SK-N-SH (cell line): ENCODE data around the gene RBMY1B. TPM values are rescaled to one million over a fixed set of nuclear protein-coding genes. Genes with fewer than 3 reads are reported as not detected.
"Not testable (repeated sequence)": the region's sequence is repeated elsewhere in the genome, so short reads cannot be mapped to it uniquely, and the experiment has no call there.

Experiments used
- CTCF ChIA-PET: fragments of 300-600, 350-600 bp; formaldehyde crosslinking; extraction: SDS; loops from one replicate; lab custom pipeline; 2021; lab: Yijun Ruan, JAX
- POLR2A ChIA-PET: fragments of 350-600 bp; sonication (Branson Sonifier 250); formaldehyde crosslinking; extraction: SDS; loops from one replicate; lab custom pipeline; 2020; ENCODE audit warnings: antibody characterized with exemption, inconsistent platforms; lab: Yijun Ruan, JAX
- DNase-seq: peaks from one replicate; pipeline ENCODE4 v3.0.0; 2012
- H2AFZ ChIP-seq: fragments of 200-600 bp; sonication (generic); 2 replicates; pipeline ENCODE4 v1.8.1; 2016; ENCODE audit warnings: antibody characterized with exemption, mild to moderate bottlenecking, low read depth
- H3F3A ChIP-seq: fragments of 200-600 bp; sonication (generic); replicated peaks from 2 replicates; pipeline ENCODE3; 2016; ENCODE audit warnings: antibody characterized with exemption, mild to moderate bottlenecking; ENCODE audit not compliant: insufficient read depth
- H3K27ac ChIP-seq, 2 experiments: fragments of 200-500 bp in 1 of 2; fragments of 200-600 bp in 1 of 2; sonication (Bioruptor generic) in 1 of 2; sonication (generic), shearing (Covaris generic) in 1 of 2; 2 replicates each; pipeline versions ENCODE4 v1.5.1 to v1.6.1; 2014 to 2016; ENCODE audit warnings: low read depth in 2 of 2, inconsistent platforms in 1 of 2, low read length in 1 of 2, mild to moderate bottlenecking in 1 of 2, mixed read lengths in 1 of 2
- H3K27me3 ChIP-seq: fragments of 200-600 bp; sonication (generic), shearing (Covaris generic); 2 replicates; pipeline ENCODE4 v1.6.1; 2016; ENCODE audit warnings: mixed run types; ENCODE audit not compliant: insufficient read depth
- H3K36me3 ChIP-seq, 2 experiments: fragments of 200-500 bp in 1 of 2; fragments of 200-600 bp in 1 of 2; sonication (Bioruptor generic) in 1 of 2; sonication (generic) in 1 of 2; replicated peaks in 1 of 2; 2 replicates each; pipeline versions ENCODE3 to v1.5.1; 2014 to 2016; ENCODE audit warnings: low read length in 1 of 2, mild to moderate bottlenecking in 1 of 2; ENCODE audit not compliant: insufficient read depth in 2 of 2, control insufficient read depth in 1 of 2
- H3K4me1 ChIP-seq, 2 experiments: fragments of 200-500 bp in 1 of 2; fragments of 200-600 bp in 1 of 2; sonication (Bioruptor generic) in 1 of 2; sonication (generic), shearing (Covaris generic) in 1 of 2; 2 replicates each; pipeline versions ENCODE4 v1.5.1 to v1.6.1; 2014 to 2016; ENCODE audit warnings: low read depth in 1 of 2, low read length in 1 of 2, mixed run types in 1 of 2; ENCODE audit not compliant: insufficient read depth in 2 of 2, control insufficient read depth in 1 of 2
- H3K4me2 ChIP-seq: fragments of 200-600 bp; sonication (generic), shearing (Covaris generic); 2 replicates; pipeline ENCODE4 v1.6.1; 2017; ENCODE audit warnings: mixed run types
- H3K4me3 ChIP-seq, 2 experiments: fragments of 200-500 bp in 1 of 2; fragments of 200-600 bp in 1 of 2; sonication (Bioruptor generic) in 1 of 2; sonication (generic), shearing (Covaris generic) in 1 of 2; 2 replicates each; pipeline versions ENCODE4 v1.5.1 to v1.8.1; 2014 to 2016; ENCODE audit warnings: low read depth in 2 of 2, inconsistent platforms in 1 of 2, low read length in 1 of 2, mild to moderate bottlenecking in 1 of 2, mixed read lengths in 1 of 2, moderate library complexity in 1 of 2
- H3K79me2 ChIP-seq: fragments of 200-600 bp; sonication (generic); 2 replicates; pipeline ENCODE4 v1.8.1; 2017; ENCODE audit warnings: mild to moderate bottlenecking; ENCODE audit not compliant: insufficient read depth
- H3K9ac ChIP-seq: fragments of 200-600 bp; sonication (generic); 2 replicates; pipeline ENCODE4 v1.6.1; 2017; ENCODE audit warnings: mixed run types
- H3K9me2 ChIP-seq: fragments of 200-600 bp; sonication (generic); 2 replicates; pipeline ENCODE4 v1.6.1; 2017; ENCODE audit warnings: mixed run types
- H3K9me3 ChIP-seq: fragments of 200-600 bp; sonication (generic); 2 replicates; pipeline ENCODE4 v1.6.1; 2017; ENCODE audit warnings: mixed run types, mild to moderate bottlenecking, moderate library complexity
- H4K20me1 ChIP-seq: fragments of 200-600 bp; sonication (generic); 2 replicates; pipeline ENCODE4 v1.6.1; 2017; ENCODE audit warnings: mild to moderate bottlenecking, mixed run types; ENCODE audit not compliant: insufficient read depth
- ELF1 ChIP-seq: IDR thresholded peaks from 2 replicates; pipeline ENCODE4 v1.4.0; 2012
- POLR2AphosphoS5 ChIP-seq: IDR thresholded peaks from 2 replicates; pipeline ENCODE4 v1.6.1; 2012; ENCODE audit warnings: low read depth, low read length
- RAD21 ChIP-seq: IDR thresholded peaks from 2 replicates; pipeline ENCODE4 v1.6.1; 2012; ENCODE audit warnings: mild to moderate bottlenecking, low read length
- RCOR1 ChIP-seq: fragments of 150-350 bp; IDR thresholded peaks from 2 replicates; pipeline ENCODE4 v1.6.1; 2017; ENCODE audit warnings: antibody characterized with exemption, low read length
- RFX5 ChIP-seq: IDR thresholded peaks from 2 replicates; pipeline ENCODE4 v1.6.1; 2012; ENCODE audit warnings: mild to moderate bottlenecking, improper control_type of control experiment, low read length
- TCF12 ChIP-seq: IDR thresholded peaks from 2 replicates; pipeline ENCODE4 v1.4.0; 2012
- WGBS: methylation state at CpG from one replicate; pipeline ENCODE4 v1.1.6; 2017; ENCODE audit warnings: low lambda C conversion rate; 5-methylcytosine and 5-hydroxymethylcytosine counted together
- polyA plus RNA-seq, 3 experiments: library from polyadenylated mRNA; depleted of rRNA; stranded (reverse); fragments of >200 nt; gene quantifications; 2 replicates each; pipeline ENCODE4 v1.2.3, GENCODE V29; 2012
- TF ChIP-seq, protein P1 (sequence below): IDR thresholded peaks from 2 replicates; pipeline ENCODE4 v1.6.1; 2012; ENCODE audit warnings: mild to moderate bottlenecking, low read depth, low read length, moderate library complexity

Gene RBMY1B
- polyA plus RNA-seq (2012; rRNA removed): not detected in 2 replicates
- not detected in 2 replicates for polyA plus RNA-seq (2012; cell fraction: cytosol; rRNA removed)
- not detected in 2 replicates for polyA plus RNA-seq (2012; cell fraction: nucleus; rRNA removed)

- H3K4me1 ChIP-seq, DNase-seq, H3K9me3 ChIP-seq, POLR2A ChIA-PET, H3K36me3 ChIP-seq, H3K79me2 ChIP-seq, H3F3A ChIP-seq, CTCF ChIA-PET, H3K4me2 ChIP-seq, H3K27me3 ChIP-seq, H3K4me3 ChIP-seq, H2AFZ ChIP-seq, H3K9ac ChIP-seq, H3K9me2 ChIP-seq, H4K20me1 ChIP-seq, H3K27ac ChIP-seq: not testable (repeated sequence)
- WGBS: no CpG with 5 or more reads among the region's 28 CpGs
Measured at GRCh38 chrY:21511038-21511437, at the start of gene RBMY1B. RBMY1B (plus strand) TSS chrY:21511338; CDS start chrY:21513351, 2,013 bp downstream.

GRCh38 chrY:21462915-21463314 lies 48.2 kb upstream of the RBMY1B start:
- H3K79me2 ChIP-seq, H3K9me3 ChIP-seq, CTCF ChIA-PET, H3K4me2 ChIP-seq, H3F3A ChIP-seq, H4K20me1 ChIP-seq, H3K4me3 ChIP-seq, POLR2A ChIA-PET, H3K9ac ChIP-seq, H3K4me1 ChIP-seq, H3K27me3 ChIP-seq, H2AFZ ChIP-seq, H3K9me2 ChIP-seq, H3K36me3 ChIP-seq, DNase-seq, H3K27ac ChIP-seq: not testable (repeated sequence)
- no CpG with 5 or more reads among the region's 1 CpG for WGBS

DNA sequence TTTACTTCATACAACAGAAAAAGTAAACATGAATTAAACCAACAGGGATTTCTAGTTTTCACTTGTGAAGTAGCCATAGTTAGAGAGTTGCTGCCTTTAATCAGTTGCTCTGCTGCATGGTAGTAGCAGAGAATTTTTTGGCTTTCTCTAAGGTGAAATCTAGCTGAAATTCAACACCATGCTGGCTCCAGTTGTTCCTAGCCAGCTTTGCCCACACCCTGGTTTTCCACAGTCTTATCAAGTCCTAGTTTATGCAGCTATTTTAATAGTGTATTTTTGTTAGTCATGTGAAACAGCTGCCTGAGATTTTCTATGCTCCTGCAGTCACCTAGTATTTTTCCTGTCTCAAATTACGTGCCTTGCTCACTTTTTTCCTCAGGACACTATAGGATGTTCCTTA lies 28.2 kb upstream of the RBMY1B start:
- no peak overlapping the region for H2AFZ ChIP-seq
- TF ChIP-seq RAD21: no peak
- no peak for TF ChIP-seq POLR2AphosphoS5
- no peak for TF ChIP-seq ELF1
- no peak for TF ChIP-seq RCOR1
- TF ChIP-seq, protein P1, sequence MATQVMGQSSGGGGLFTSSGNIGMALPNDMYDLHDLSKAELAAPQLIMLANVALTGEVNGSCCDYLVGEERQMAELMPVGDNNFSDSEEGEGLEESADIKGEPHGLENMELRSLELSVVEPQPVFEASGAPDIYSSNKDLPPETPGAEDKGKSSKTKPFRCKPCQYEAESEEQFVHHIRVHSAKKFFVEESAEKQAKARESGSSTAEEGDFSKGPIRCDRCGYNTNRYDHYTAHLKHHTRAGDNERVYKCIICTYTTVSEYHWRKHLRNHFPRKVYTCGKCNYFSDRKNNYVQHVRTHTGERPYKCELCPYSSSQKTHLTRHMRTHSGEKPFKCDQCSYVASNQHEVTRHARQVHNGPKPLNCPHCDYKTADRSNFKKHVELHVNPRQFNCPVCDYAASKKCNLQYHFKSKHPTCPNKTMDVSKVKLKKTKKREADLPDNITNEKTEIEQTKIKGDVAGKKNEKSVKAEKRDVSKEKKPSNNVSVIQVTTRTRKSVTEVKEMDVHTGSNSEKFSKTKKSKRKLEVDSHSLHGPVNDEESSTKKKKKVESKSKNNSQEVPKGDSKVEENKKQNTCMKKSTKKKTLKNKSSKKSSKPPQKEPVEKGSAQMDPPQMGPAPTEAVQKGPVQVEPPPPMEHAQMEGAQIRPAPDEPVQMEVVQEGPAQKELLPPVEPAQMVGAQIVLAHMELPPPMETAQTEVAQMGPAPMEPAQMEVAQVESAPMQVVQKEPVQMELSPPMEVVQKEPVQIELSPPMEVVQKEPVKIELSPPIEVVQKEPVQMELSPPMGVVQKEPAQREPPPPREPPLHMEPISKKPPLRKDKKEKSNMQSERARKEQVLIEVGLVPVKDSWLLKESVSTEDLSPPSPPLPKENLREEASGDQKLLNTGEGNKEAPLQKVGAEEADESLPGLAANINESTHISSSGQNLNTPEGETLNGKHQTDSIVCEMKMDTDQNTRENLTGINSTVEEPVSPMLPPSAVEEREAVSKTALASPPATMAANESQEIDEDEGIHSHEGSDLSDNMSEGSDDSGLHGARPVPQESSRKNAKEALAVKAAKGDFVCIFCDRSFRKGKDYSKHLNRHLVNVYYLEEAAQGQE: no peak
- TF ChIP-seq RFX5: no peak
- TF ChIP-seq TCF12: no peak

GRCh38 chrY:21534579-21534978 lies 23.4 kb downstream of the RBMY1B start, which contains the start of gene RBMY1A1:
RBMY1A1 (plus strand) TSS chrY:21534879; CDS start chrY:21536892, 2,013 bp downstream.
- POLR2A ChIA-PET, H3K9me2 ChIP-seq, DNase-seq, H3K36me3 ChIP-seq, H3K27ac ChIP-seq, H3K27me3 ChIP-seq, H3K79me2 ChIP-seq, H3K4me3 ChIP-seq, H3F3A ChIP-seq, H3K4me2 ChIP-seq, H3K9me3 ChIP-seq, H4K20me1 ChIP-seq, H2AFZ ChIP-seq, H3K9ac ChIP-seq, H3K4me1 ChIP-seq, CTCF ChIA-PET: not testable (repeated sequence)
- no CpG with 5 or more reads among the region's 28 CpGs for WGBS

More for the DNA sequence above, 28.2 kb upstream of the RBMY1B start:
- H3K4me2 ChIP-seq: no peak overlapping the region
- no peaks in the 10 kb centered on the region for H3K36me3 ChIP-seq
- H3K27ac ChIP-seq: no peak overlapping the region
- no peaks in the 10 kb centered on the region for H3K79me2 ChIP-seq
- no peak overlapping the region for H3K4me3 ChIP-seq
- no peaks in the 10 kb centered on the region for H4K20me1 ChIP-seq
- H3K9me2 ChIP-seq: no peaks in the 10 kb centered on the region
- ChIA-PET CTCF (no interaction called here), POLR2A (no interaction called here)
- WGBS: no CpG with 5 or more reads among the region's 1 CpG
- no peaks in the 10 kb centered on the region for H3F3A ChIP-seq
- DNase-seq: no peak
- no peaks in the 10 kb centered on the region for H3K27me3 ChIP-seq
- no peaks in the 10 kb centered on the region for H3K9me3 ChIP-seq
- no peaks in the 10 kb centered on the region for H3K4me1 ChIP-seq
- no peak overlapping the region for H3K9ac ChIP-seq

GRCh38 chrY:21559316-21559984 lies 48.3 kb downstream of the RBMY1B start:
- no CpG with 5 or more reads among the region's 5 CpGs for WGBS
- H3K9me2 ChIP-seq, H3K9me3 ChIP-seq, H3K36me3 ChIP-seq, H2AFZ ChIP-seq, POLR2A ChIA-PET, H3F3A ChIP-seq, H4K20me1 ChIP-seq, H3K9ac ChIP-seq, H3K4me2 ChIP-seq, H3K27me3 ChIP-seq, DNase-seq, H3K4me1 ChIP-seq, H3K79me2 ChIP-seq, H3K27ac ChIP-seq, H3K4me3 ChIP-seq, CTCF ChIA-PET: not testable (repeated sequence)
